ENCODE results near the gene A4GALT.
A peak's percentile ranks its signal among the peaks of the same experiment; 100 is the strongest.
"Not testable (repeated sequence)": the region's sequence is repeated elsewhere in the genome, so short reads cannot be mapped to it uniquely, and the experiment has no call there.

Gene A4GALT

GRCh38 chr22:42683578-42684283, 36.9 kb downstream of the A4GALT start:
- DNase-seq (ENCODE audit: low read depth, low spot score): no peak

DNA sequence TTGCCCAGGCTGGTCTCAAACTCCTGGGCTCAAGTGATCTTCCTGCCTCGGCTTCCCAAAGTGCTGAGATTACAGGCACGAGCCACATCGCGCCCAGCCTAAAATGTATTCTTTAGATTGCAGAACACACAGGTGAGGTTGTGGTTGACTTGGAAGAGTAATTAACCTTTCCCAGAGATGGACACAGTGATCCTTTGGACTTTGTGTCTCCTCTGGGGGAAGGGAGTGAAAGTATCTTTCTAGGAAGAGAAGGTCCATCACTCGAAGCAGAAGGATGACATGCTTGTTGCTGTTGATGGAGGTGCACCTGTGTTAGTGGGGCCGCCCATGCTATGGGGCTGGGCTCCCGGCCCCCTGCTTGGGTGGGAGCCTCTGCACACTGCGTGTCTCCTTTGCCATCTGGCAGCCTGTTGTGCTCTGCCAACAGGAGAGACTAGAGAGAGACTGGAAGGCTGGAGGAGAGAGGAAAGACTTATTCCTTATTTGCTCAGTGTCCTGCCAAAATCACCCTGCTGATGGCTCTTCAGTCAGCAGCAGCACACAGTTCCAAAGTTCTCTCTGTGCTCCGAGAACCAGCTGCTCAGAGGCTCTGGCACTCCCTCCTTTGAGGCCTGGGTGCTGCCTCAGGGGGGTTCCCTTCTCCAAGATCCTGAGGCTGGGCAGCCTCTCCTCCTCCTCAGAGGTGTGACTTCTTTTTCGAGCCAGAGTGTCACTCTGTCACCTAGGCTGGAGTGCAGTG, 38.4 kb downstream of the A4GALT start:
- no peak for DNase-seq (ENCODE audit: low read depth, low spot score)

DNA sequence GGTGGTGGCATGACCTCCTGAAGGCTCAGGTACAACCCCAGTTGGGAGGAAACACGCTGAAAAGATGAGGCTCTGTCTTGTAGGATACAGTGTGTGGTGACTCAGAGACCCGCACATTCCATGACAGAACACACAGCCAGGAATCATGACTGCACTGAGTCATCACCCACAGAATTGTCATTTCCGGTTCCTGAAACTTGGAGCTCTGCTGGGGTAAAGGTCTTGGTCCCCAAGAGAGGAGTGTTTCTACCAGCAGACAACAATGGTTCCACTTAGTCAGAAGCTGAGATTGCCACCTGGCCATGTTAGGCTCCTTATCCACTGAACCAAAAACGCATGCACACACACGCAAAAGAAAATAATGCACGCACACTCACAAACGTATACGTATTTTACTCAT, 40.0 kb downstream of the A4GALT start:
- peak; percentile 69 for DNase-seq (ENCODE audit: low read depth, low spot score)

GRCh38 chr22:42679691-42680090, 41.0 kb downstream of the A4GALT start:
- DNase-seq (ENCODE audit: low read depth, low spot score): no peak

DNA sequence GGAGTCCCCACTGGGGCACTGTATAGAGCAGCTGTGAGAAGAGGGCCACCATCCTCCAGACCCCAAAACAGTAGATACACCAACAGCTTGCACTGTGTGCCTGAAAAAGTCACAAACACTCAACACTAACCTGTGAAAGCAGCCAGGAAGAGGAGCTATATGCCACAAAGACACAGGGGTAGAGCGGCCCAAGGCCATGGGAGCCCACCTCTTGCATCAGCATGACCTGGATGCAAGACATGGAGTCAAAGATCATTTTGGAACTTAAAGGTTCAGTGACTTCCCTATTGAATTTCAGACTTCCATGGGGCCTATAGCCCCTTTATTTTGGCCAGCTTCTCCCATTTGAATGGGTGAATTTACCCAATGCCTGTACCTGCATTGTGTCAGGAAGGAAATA, 41.8 kb downstream of the A4GALT start:
- DNase-seq (ENCODE audit: low read depth, low spot score): no peak

- not testable (repeated sequence) for DNase-seq (ENCODE audit: low read depth, low spot score)
Measured at GRCh38 chr22:42677936-42678335, 42.7 kb downstream of the A4GALT start.

DNA sequence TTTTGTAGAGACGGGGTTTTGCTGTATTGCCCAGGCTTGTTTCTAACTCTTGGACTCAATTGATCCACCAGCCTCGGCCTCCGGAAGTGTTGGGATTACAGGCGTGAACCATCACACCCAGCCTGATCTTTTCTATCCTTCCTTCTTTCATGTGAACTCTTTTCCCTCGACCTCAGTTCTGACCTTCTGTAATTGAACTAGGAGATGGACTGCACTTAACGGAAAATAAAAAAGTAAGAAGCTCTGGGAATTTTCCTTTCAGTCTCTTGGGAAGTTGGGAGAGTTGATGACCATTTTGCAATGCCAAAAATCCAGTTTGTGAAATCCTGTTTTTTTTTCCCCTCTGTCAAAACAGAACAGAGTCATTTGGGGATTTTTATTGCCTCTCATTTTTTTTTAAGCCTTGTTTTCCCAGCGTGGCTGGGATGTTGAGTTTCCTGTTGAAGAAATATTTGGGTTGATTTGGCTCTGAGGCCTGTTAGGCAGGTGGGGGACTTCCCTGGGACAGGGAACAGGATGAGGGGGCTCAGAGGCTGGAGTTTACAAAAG, 44.5 kb downstream of the A4GALT start:
- DNase-seq (ENCODE audit: low read depth, low spot score): no peak

DNA sequence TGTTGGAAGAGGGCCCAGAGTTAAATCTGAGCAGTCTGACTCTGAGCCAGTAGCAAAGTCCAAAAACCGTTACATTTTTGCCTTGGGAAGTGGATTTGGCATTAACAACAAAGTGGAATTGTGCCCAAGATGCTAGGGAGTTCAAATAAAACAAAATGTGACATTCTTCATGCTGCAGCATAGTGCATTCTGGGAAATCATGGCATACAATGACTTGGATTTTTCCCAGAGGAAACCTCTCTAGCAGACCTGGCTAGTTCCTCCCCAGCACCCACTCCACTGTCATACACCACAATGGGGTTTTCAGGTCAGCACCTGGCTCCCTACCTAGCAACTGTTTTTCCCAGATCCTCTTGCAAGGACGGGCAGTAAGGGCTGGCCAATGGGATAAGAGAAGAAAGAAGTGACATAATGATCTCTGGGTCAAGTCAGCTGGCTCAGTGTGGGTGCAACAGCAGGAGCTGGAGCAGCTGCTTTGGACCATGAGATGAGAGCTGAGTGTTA, 46.7 kb downstream of the A4GALT start:
- DNase-seq (ENCODE audit: low read depth, low spot score): no peak

DNA sequence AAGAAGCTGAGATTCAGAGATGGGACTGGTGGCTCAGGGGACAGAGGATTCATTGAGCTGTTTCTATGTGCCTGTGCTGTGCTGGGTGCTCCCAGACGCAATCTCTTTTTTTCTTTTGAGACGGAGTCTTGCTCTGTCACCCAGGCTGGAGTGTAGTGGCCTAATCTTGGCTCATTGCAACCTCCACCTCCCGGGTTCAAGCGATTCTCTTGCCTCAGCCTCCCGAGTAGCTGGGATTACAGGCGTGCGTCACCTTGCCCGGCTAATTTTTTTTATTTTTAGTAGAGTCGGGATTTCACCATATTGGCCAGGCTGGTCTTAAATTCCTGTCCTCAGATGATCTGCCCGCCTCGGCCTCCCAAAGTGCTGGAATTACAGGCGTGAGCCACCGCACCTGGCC, 47.6 kb downstream of the A4GALT start:
- not testable (repeated sequence) for DNase-seq (ENCODE audit: low read depth, low spot score)

DNA sequence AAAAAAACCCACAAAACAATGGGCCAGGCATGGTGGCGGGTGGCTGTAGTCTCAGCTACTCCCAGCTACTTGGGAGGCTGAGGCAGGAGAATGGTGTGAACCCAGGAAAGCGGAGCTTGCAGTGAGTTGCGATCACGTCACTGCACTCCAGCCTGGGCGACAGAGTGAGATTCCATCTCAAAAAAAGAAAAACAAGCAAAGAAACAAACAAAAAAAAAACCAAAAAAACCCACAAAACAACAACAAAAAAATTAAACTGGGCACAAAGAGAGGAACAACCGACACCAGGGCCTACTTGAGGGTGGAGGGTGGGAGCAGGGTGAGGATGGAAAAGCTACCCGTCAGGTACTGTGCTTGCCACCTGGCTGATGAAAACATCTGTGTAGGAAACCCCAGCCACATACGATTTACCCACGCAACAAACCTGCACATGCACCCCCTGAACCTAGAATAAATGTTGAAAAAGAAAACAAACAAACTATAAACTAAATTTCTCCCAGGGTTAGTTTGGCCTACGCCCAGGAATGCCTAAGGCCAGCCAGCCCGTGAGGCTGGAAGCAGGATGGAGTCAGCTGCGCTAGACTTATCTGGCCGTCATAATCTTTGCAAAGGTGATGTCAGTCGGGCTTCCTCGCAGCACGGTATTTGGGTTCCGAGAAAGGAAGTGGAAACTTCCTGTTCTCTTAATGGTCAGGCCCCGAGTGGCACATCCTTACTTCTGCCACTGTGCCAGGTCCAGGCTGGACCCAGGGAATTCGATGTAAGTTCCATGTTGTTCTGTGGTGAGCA, 49.6 kb downstream of the A4GALT start:
- no peak for DNase-seq (ENCODE audit: low read depth, low spot score)

GRCh38 chr22:42670046-42670445, 50.6 kb downstream of the A4GALT start:
- no peak for DNase-seq (ENCODE audit: low read depth, low spot score)

DNA sequence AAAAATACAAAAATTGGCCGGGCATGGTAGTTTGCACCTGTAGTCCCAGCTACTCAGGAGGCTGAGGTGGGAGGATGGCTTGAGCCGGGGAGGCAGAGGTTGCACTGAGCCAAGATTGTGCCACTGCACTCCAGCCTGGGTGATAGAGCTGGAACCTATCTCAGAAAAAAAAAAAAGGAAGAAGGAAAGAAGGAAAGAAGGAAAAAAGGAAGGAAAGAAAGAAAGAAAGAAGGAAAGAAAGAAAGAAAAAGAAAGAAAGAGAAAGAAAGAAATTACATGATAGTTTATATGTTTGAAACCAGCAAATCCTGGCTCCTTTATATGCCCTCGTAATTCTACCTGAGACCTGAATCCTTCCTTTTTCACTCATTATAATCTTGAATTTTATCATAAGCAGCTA, 54.3 kb downstream of the A4GALT start:
- DNase-seq (ENCODE audit: low read depth, low spot score): not testable (repeated sequence)

GRCh38 chr22:42664976-42665831, 55.5 kb downstream of the A4GALT start:
- DNase-seq (ENCODE audit: low read depth, low spot score): no peak

DNA sequence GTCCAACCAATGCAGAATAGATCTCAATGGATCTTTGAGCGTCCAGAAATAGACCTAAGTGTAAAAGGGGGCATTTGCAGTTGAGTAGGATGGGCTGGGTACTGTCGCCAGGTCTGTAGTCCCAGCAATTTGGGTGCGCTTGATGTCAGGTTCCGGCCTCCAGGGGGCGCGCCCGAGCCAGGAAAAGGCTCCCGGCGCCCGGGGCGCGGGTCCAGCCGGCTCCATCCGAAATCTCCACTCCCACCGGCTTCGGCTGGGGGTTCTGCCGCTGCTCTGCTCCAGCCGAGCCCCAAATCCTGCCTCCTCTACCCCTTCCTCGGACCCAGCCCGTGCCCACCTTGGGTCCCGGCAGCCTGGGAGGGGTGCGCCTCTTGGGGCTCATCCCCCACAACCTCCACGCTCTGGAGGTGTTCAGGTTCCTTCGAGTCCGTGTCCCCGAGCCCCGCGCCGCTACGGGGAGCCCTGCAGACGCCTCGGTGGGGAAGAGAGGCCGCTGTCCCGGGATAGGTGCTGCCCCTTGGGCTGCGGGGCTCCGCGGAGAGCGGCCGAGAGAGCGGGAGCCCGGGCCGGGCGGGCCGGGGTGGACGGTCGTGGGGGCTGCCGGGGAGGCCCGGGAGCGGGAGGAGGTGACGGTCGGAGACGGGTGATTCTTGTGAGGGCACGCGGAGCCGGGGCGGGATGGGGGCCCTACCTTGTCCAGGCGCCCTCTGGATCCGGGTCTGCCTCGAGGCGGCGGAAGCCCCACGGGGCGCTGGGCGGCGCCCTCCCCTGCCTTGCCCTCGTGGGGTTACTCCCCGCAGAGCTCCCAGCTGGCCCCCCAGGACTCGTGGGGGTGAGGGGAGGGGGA, 58.5 kb downstream of the A4GALT start:
- DNase-seq (ENCODE audit: low read depth, low spot score): no peak

- DNase-seq (ENCODE audit: low read depth, low spot score): no peak
Measured at GRCh38 chr22:42656578-42656977, 64.1 kb downstream of the A4GALT start.

GRCh38 chr22:42655693-42656092, 65.0 kb downstream of the A4GALT start:
- DNase-seq (ENCODE audit: low read depth, low spot score): no peak

GRCh38 chr22:42654436-42655073, 66.1 kb downstream of the A4GALT start:
- no peak for DNase-seq (ENCODE audit: low read depth, low spot score)

- no peak for DNase-seq (ENCODE audit: low read depth, low spot score)
Measured at GRCh38 chr22:42653999-42654398, 66.7 kb downstream of the A4GALT start.

DNA sequence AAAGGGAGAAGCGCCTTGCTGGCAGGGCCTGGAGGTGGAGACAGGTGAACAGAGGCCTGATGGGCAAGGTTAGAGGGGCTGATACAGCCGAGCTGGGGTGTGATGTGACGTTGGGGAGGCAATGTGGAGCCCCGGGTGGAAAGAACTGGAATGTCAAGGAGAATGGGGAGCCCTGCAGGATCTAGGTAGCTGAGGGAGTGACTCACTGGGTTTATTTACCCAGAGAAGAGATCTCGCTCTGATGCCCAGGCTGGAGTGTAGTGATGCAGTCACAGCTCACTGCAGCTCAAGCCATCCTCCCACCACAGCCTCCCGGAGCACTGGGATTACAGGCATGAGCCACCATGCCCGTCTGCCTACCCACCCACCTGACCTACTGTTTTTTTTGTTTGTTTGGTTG, 69.5 kb downstream of the A4GALT start:
- DNase-seq (ENCODE audit: low read depth, low spot score): no peak

Measured in smooth muscle cell of the brain vasculature (primary cell).